Heart left ventricle (tissue), 13 donors: ENCODE results near the gene PCDH15.

ENCODE experiments used
- CTCF ChIP-seq, 12 donors: fragments of 200-600 bp; sonication (generic) in 4 of 12; IDR thresholded peaks; one replicate each; pipeline versions ENCODE4 v1.5.0 to v1.8.0; 2018 to 2022; ENCODE audit warnings: antibody characterized with exemption in 12 of 12, mild to moderate bottlenecking in 5 of 12
- POLR2A ChIP-seq, 2 donors: fragments of 450-650 bp; IDR thresholded peaks; one replicate each; pipeline ENCODE4 v1.6.1; 2017; ENCODE audit warnings: antibody characterized with exemption in 2 of 2, mild to moderate bottlenecking in 2 of 2, moderate library complexity in 2 of 2
- donor health status: ischemic (EF 13 %, LVEDD 7.1; RV severe dilation, severe dysfunction).
- donor health status: DM: no; HTN: yes; CAD: no.
- donor health status: DM: no; HTN: no; CAD: no.
- donor health status: ischemic (EF 25% LVEDD 6.9; RV normal size, moderate dysfunction).
- donor health status: ischemic (EF 25% LVEDD 5.7; RV mildly dilated, moderate dysfunction).
- donor health status: ischemic (EF 35%, LVEDD 5.7; RV mildly dilated, moderate dysfunction).
- donor health status: nonischemic (EF 11% LVEDD 7.7; RV severe dilation, severe dysfunction).
- donor health status: DM: yes; HTN: yes; CAD: no.
- donor health status: PGD.
- donor health status: ischemic (EF 29% LVEDD 5.4; RV normal size, mild dysfunction).
- donor health status: nonischemic (EF 23%, LVEDD 6.1; RV moderate dilation, normal function).

GRCh38 chr10:54613162-54613561 is 187.9 kb downstream of the PCDH15 start:
- TF ChIP-seq CTCF (IDR thresholded peaks at IDR 0.05) (no peak), POLR2A (IDR thresholded peaks at IDR 0.05) (no peak)
